Kidney epithelial cell (primary cell): ENCODE data around the gene TTC4. TPM values are rescaled to one million over a fixed set of nuclear protein-coding genes. Genes with fewer than 3 reads are reported as not detected.
A peak's percentile ranks its signal among the peaks of the same experiment; 100 is the strongest.

ENCODE experiments used
- DNase-seq: peaks from one replicate; pipeline ENCODE4 v3.0.0-alpha.2; 2010; ENCODE audit warnings: low read depth
- H3K27me3 ChIP-seq: 2 replicates; pipeline ENCODE4 v1.6.0; 2011; ENCODE audit warnings: low read length; ENCODE audit not compliant: control insufficient read depth, insufficient read depth
- H3K36me3 ChIP-seq: 2 replicates; pipeline ENCODE4 v1.5.1; 2011; ENCODE audit warnings: low read length; ENCODE audit not compliant: control insufficient read depth, insufficient read depth
- H3K4me3 ChIP-seq: 2 replicates; pipeline ENCODE4 v1.5.1; 2011; ENCODE audit warnings: low read depth, mild to moderate bottlenecking, control low read depth, low read length
- total RNA-seq: library from RNA; depleted of rRNA; stranded (reverse); fragments of >200 nt; gene quantifications from 2 replicates; pipeline ENCODE4 v1.2.3, GENCODE V29; 2015
- TF ChIP-seq, protein P1 (sequence below): IDR thresholded peaks from 2 replicates; pipeline ENCODE4 v1.5.1; 2011; ENCODE audit warnings: mild to moderate bottlenecking, moderate library complexity, low read length, control low read depth, inconsistent platforms; ENCODE audit not compliant: insufficient read depth, poor library complexity, severe bottlenecking

Gene TTC4
- total RNA-seq, 1 donor from 2014 or later = 30.8 TPM

DNA sequence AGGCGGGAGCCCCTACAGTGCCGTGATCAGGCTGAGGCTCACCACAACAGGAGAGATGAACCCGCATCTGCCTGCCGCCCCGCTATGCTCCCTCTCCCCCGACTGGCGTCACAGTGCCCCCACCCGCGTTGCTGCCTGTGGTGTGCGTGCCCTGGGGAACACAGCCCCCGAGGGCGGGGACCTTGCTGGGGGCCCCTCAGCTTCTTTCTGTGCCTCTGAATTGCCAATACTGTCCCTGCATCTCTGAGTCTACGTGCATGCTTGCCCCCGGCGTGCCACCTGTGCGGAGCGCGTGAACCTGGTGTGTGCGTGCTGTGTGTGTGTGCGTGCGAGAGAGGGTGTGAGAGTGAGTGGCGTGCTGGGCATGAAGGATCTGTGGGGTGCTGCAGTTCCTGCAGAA lies 38.4 kb downstream of the TTC4 start:
- Histone ChIP-seq H3K36me3 (peaks cover 2% of the 10 kb centered on the region), H3K27me3 (peaks cover 2% of the 10 kb centered on the region), H3K4me3 (no peak overlapping the region)
- no peak for DNase-seq
- TF ChIP-seq, protein P1, sequence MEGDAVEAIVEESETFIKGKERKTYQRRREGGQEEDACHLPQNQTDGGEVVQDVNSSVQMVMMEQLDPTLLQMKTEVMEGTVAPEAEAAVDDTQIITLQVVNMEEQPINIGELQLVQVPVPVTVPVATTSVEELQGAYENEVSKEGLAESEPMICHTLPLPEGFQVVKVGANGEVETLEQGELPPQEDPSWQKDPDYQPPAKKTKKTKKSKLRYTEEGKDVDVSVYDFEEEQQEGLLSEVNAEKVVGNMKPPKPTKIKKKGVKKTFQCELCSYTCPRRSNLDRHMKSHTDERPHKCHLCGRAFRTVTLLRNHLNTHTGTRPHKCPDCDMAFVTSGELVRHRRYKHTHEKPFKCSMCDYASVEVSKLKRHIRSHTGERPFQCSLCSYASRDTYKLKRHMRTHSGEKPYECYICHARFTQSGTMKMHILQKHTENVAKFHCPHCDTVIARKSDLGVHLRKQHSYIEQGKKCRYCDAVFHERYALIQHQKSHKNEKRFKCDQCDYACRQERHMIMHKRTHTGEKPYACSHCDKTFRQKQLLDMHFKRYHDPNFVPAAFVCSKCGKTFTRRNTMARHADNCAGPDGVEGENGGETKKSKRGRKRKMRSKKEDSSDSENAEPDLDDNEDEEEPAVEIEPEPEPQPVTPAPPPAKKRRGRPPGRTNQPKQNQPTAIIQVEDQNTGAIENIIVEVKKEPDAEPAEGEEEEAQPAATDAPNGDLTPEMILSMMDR = no peak

DNA sequence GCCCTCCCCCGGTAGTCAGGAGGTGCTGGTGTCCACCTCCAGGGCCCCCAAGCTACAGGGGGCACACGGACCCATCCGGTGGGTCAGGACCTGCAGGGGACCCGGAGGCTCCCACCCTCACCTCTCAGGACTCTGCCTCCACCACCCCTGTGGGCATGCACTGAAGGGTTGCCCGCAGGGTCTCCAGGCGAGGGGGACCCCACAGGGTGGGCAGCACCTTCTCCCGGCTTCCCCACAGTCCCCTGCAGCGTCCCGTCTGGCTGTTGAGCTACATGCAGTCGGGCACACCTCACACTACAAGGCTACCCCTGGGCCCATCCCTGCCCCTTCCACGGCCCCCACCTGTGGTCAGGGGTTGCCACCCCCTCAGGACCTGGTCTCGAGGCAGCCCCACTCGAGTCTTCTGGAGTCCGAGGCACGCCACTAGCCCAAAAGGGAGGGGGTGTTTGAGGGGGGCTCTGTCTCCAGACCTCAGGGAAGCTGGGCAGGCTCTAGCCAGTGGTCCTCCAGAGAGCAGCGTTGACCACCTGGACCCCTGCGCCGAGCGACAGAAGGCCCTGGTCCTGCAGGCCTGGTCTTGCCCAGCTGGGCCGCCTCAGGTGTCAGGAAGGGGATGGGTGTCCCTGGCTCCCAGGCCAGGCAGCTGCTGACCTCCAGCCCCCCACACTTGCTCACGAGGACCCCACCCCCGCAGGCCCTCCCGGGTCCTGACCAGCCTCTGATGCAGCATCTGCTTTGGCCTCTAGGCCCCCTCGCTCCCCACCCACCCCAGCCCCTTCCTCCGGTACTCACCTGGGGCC lies 39.0 kb downstream of the TTC4 start:
- no peak for DNase-seq
- Histone ChIP-seq H3K27me3 (no peaks in the 10 kb centered on the region), H3K4me3 (no peak overlapping the region), H3K36me3 (peaks cover 2% of the 10 kb centered on the region)
- TF ChIP-seq, protein P1 = no peak

DNA sequence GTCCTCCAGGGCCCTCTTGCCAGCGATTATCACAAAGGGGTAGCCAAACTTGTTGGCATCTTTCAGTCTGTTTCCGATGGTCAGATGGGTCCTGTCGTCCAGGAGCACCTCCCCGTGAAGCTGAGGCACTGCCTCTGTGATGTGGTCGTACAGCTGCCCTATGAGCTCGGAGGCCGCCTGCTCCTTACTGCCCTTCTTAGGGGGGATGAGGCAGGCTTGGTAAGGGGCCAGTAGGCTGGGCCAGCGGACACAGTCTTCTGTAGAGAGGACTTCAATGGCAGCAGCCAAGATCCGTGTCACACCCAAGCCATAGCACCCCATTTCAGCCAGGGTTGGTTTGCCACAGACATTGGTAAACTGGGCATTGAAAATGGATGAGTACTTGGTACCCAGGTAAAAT lies 42.2 kb downstream of the TTC4 start:
- H3K36me3 ChIP-seq = peaks cover 2% of the 10 kb centered on the region
- H3K4me3 ChIP-seq = no peak overlapping the region
- DNase-seq = no peak
- H3K27me3 ChIP-seq = no peaks in the 10 kb centered on the region
- TF ChIP-seq, protein P1 = no peak

DNA sequence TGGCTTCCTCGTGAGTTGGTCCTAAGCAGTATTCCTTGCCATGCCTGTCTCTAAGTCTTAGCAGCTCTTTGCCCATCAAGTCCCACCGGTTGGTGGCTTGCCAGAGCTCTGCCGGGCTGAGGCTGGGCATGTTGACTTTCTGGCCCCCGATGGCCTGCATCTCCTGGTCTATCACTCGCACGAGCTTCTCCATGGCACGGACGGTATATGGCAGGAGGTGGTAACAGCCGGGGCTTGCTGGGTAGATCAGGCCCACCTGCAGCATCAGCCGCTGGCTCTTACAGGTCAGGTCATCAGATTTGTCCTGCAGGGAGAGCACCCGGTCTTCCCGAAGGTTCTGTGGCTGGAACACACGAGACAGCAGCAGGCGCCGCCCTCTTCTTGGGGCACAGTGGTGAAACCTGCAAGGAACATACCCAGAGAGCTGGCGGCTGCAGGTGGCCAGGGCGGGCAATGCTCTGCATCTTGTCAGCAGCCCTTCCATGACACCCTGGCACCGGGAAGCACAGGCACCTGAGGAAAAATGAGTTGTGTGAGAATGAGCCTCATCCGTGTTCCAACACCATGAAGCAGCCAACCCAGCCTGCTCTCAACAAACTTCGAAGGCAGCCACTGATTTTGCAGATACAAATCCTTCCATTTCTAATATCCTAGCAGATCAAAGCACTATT lies 43.2 kb downstream of the TTC4 start:
- peaks cover 2% of the 10 kb centered on the region for H3K36me3 ChIP-seq
- H3K27me3 ChIP-seq = no peaks in the 10 kb centered on the region
- no peak overlapping the region for H3K4me3 ChIP-seq
- TF ChIP-seq, protein P1 = no peak
- DNase-seq = no peak

DNA sequence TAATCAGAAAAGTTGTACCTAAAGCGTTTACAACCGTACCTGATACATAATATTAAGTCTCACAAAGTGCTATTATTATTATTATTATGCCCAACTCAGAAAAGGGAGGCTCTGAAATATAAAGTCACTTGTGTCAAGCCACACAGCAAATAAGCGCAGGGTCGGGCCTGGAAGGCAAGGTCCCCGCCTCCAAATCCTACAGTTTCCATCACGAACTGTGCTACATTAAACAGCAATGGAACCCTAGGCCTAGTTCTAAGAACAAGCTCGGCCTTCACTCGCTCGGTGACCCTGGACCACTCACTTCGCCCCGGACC lies 48.1 kb downstream of the TTC4 start:
- no peak for DNase-seq
- no peaks in the 10 kb centered on the region for H3K27me3 ChIP-seq
- TF ChIP-seq, protein P1 = no peak
- peak overlapping the region; percentile 73 for H3K4me3 ChIP-seq
- H3K36me3 ChIP-seq = no peaks in the 10 kb centered on the region
